GM21360 (cell line): ENCODE measurements around the gene ARHGEF28.

Experiments
- ATAC-seq: cut with Tn5 transposase; IDR thresholded peaks from one replicate; pipeline ENCODE4 v1.9.1; 2021; ENCODE audit warnings: mild to moderate bottlenecking, moderate library complexity; ENCODE audit not compliant: unreplicated experiment

Gene ARHGEF28

DNA sequence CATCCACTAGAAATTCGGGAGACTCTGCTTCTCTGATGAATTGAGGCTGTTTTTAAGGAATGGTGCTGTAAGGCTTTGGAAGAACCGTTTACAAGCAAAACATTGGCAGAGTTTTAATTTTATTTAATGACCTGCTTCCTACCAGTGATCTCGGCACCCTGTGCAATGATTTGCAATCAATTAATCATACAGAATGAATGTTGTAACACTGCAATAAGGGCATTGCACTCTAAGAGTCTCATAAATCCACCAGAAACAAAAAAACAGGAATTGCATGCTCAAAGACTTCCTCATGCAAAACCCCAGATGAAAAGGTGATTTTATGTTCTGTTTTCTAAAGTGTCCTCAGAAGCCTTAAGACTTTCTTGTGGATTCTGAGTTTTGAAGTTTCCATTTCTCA, 295.7 kb downstream of the ARHGEF28 start:
- no peak for ATAC-seq

DNA sequence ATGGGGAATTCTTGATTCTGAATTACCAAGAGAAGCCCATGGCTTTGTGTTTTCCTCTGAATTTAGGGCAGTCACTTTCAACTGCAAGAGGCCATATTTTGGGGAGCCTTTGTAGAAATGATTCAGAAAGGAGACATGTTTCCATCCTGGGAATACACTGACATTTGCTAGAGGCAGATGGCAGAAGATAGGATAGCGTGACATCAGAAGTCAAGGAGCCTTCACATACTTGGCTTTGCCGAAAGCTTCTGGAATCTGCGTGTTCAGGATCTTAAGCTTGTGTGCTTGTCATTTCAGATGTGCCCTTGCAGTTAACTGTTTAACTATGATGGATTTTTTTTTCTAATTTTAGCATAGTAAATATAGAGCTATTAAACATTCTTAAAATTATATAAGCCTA, 296.2 kb downstream of the ARHGEF28 start:
- no peak for ATAC-seq

DNA sequence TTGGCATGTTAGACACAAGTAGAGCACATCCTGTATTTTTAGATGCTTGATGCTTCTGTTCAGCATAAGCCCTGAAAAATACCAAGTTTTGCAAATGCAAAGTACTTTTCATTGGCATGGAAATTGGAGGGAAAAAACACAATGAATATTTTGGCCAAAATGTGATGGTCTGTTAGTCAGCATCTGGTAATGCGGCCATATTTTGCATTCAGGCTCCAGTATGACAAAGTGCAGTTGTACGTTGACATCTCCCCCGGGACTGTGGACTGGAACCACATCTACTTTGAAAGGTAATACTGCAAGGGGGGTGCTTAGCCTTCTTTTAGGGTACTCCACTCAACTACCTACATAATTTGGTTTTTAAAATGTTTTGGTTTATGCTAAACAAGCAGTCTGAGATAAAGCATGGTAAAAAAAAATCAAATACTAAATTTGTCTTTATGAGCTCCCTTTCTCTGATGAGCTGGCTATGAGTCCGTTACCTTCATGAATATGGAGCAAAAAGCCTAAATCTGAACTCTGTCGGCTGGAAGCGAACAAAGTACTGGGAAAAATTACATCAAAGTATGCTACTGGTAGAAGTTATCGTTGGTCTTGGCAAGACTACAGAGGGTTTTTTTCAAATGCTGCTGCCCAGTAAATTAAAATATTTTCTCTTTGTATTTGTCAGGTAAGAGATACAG, 297.0 kb downstream of the ARHGEF28 start:
- no peak for ATAC-seq

DNA sequence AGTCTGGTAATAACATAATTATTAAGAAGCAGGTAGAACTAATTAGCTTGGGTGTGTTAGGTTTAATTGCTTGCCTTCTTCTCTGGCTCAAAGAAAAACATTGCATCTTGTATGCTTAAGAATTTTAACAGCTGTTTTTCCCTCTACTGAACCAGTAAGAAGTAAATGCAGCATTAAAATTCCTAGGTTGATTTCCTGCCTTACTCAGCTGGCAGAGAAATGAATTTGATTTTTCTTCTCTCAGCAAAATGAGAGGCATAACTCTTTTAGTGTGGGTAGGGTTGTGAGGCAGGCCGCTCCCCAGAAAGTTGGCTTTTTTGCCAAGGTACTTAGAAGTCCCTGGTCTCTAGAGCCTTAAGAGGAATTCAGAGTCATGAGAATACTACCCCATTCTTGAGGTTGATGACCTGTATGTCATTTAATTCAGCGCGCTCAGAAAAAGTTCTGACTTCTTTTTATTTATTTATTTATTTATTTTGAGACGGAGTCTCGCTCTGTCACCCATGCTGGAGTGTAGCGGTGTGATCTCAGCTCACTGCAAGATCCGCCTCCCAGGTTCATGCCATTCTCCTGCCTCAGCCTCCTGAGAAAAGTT, 302.6 kb downstream of the ARHGEF28 start:
- no peak for ATAC-seq

DNA sequence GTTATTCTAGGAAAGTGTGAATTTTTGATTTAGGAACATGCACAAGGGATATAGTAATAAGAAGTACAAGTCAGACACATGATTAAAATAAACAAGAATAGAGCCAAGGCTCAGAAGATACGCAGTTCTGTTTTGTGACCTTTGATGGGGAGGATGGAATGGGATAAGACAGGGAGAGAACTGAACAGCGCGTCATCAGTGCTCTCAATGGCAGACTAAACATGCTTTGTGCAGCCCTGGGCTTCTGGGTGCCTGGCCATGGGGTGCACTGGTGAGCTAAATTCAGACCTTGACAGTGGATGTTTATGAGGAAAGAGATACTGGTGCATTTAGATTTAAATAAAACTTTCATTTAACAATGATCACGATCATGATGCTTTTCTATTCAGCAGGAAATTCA, 309.7 kb downstream of the ARHGEF28 start:
- no peak for ATAC-seq

DNA sequence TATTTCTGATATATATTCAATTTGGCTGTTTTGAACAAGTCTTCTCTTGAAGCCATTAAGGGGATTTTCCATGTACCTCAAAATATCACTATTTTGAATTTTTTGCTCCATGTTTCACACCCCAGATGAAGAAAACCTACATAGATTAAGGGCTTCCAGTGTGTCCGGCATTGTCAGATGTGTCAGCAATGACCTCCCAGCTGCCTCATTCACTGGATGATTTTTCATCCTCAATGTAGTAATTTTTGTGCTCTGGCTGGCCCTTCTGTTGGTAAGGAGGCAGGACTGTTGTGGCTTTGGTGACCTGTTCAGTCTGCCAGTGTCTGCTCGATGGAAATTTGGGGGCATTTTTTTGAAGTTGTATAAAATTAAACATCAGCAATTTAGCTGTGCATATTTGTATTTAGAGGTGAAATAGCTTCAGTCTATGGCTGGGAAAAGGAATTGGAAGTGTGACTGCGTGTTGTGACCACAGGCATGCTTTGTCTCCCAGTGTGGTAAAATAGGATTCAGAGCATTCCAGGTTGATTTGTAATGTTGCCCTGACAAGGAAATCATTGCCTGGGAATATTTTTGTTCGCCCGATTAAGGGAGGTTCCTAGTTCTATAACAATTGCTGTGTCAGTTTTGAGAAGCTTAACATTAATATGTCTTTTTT, 312.4 kb downstream of the ARHGEF28 start:
- no peak for ATAC-seq

DNA sequence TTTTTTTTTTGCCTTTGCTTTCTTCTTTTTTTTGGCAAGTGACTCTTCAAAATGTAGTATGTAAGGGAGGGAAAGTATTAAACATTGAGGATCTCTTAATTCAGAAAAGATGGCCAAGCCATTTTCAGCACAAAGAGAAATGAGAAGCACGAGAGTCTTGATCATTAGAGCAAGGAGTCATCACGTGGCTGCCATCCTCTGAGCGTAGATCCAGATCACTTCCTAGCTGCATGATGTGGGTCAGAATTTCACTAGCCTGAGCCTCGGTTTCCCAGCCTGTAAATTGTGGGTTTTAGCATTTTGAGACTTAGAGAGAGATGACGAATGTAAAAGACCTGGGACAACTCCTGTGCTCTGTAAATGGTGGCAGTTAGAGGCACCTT, 312.9 kb downstream of the ARHGEF28 start:
- no peak for ATAC-seq

DNA sequence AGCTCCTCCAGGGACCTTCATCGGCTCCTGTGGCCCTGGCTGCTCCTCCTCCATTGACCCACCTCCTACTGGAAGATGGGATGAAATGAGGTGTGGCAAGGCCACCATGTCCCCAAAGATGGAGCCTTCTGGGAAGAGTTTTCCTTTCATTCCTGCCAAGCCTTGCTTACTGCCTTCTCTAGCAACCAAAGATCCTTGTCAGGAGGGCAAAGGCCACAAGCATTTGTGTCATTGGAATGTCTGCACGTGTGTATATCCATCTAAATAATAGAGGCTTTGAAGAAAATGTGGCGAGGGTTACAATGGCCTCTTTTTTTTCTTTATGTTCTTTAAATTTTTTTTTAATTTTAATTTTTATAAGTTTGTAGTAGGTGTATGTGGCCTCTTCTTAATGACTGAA, 313.6 kb downstream of the ARHGEF28 start:
- no peak for ATAC-seq

DNA sequence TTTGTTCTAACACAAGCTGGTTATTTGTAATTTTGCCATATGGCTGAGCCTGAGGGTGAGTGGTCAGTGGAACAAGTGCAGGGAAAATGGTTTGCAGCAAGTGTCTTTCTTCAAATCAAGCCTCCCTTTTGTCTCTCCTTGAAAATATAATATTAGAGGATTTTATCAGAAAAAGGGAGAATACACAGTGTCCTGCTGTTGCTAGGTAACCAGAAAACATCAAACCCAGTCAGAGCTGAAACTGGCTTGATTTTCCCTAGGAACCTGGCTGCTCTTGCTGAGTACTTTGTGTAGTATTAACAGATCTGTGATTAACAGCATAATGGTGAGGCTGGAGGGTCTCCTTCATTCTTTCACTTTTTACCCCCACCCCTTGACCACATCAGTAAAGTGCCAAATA, 314.0 kb downstream of the ARHGEF28 start:
- no peak for ATAC-seq

DNA sequence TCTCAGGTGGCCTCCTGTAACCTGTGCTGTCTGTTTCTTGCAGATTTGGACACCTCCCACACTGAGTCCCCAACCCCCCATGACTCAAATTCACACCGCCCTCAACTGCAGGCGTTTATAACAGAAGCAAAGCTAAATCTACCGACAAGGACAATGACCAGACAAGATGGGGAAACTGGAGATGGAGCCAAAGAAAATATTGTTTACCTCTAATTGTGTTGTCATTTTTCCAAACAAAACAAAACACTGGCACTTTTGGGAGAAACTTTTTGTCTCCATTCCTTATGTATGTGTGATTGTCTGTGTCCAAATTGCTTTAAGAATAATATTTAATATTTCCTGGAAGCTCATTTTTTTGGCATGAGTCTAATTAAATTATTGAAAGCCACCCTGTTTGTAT, 314.8 kb downstream of the ARHGEF28 start:
- ATAC-seq, result no peak

DNA sequence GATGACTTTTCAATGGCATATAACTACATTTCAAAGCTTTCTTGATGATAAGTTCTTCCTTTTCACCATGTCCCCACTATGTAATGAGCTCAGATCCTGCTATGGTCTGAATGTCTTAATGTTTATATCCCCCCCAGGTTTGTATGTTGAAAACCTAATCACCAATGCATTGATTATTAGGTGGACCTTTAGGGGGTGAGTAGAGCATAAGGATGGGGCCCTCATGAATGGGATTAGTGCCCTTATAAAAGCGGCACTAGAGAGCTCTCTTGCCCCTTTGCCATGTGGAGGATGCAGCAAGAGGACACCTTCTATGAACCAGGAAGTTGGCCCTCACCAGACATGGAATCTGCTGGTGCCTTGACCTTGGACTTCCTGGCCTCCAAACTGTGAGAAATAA, 316.8 kb downstream of the ARHGEF28 start:
- ATAC-seq, result no peak

DNA sequence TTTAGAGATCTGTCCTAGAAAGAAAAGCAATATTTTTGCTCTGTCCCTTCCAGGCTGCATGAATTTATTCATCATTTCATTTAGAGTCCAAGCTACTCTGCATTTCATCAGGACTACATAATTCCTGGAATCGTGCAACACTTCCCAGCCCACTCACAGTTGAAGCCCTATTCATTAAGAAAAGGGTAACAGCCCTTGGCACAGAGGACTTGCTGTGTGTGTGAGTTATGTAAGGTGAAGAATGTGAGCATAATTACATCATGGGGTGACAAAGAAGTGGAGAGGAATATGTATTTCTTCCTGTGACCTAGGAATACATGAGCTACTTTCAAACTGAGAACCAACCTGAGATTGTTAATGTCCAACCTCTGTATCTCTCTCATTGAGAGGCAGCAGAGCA, 317.4 kb downstream of the ARHGEF28 start:
- no peak for ATAC-seq

DNA sequence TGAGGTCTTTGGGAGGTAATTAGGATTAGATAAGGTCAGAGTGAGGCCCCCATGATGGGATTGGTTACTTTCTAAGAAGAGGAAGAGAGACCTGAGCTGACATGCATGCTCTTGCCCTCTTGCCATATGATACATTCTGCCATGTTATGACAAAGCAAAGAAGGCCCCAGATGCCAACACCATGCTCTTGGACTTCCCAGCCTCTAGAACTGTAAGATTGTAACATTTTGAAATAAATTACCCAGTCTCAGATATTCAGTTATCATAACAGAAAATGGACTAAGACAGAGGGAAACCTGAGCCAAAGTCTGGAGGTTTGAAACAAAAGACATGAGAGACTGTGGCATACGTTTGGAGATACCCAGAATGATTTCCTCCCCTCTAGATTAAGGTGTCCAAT, 318.6 kb downstream of the ARHGEF28 start:
- no peak for ATAC-seq

DNA sequence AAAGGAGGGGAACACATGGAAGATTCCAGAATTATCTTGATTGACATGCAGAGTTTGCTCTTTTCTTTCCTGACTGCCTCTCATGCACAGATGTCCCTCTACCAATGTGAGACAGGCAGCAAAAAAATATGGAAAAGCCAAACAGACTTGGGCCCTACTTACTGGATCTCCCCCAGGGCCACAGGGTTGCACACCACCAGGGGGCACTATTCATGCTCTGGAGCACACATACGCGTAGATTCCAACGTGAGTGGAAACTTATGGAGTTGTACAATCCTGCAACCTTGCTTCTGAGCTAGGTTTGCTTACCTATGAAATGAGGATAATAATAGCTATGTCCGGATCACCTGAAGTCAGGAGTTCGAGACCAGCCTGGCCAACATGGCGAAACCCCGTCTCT, 319.5 kb downstream of the ARHGEF28 start:
- ATAC-seq, result no peak

DNA sequence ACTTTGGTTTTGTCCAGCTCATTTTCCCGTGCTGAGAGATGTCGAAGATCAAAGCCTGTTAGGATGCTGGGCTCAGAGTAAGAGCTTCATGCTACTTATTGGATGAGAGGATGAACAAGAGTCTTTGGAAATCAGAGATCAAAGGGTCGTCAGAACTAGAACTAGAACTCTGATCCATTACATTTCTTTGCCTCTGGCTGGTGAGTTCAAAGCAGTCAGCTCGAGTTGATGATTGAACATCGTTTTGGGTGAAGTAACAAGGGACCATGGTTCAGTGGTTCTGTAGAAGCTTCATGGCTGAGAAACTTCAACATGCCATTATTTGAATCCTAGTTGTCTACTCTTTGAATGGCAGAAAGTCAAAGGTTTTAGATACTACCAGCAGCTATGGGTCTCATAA, 320.3 kb downstream of the ARHGEF28 start:
- no peak for ATAC-seq

DNA sequence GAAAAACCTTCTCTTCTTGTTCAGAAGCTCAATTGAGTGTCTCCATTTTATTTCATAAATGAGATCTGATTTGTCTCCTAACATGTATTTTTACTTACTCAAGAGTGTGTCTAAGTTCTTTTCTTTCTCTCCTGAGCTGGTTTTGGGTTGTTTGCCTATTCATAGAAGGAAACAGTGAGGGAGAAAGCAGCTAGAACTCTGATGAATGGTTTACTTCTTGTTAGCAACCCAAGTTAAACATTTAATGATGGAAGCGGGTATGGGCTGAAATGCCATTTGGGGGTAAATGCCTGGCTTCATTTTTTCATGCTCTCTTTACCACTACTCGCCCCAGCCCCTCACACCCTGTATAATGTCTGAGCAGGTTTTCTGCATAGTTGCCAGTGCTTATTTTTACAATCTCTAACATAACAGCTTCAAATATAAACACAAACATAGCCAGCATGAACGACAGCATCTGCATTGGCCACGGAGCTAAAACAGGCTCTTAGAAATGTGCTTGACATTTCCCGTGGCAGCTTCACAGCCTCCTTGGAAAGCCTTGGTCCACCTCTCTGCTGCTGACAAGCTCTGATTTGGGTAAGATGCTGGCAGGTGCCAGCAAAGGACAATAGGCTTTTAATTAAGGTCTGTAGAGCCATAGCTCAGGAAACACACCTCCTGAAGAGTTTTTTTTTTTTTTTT, 321.1 kb downstream of the ARHGEF28 start:
- ATAC-seq, result no peak

DNA sequence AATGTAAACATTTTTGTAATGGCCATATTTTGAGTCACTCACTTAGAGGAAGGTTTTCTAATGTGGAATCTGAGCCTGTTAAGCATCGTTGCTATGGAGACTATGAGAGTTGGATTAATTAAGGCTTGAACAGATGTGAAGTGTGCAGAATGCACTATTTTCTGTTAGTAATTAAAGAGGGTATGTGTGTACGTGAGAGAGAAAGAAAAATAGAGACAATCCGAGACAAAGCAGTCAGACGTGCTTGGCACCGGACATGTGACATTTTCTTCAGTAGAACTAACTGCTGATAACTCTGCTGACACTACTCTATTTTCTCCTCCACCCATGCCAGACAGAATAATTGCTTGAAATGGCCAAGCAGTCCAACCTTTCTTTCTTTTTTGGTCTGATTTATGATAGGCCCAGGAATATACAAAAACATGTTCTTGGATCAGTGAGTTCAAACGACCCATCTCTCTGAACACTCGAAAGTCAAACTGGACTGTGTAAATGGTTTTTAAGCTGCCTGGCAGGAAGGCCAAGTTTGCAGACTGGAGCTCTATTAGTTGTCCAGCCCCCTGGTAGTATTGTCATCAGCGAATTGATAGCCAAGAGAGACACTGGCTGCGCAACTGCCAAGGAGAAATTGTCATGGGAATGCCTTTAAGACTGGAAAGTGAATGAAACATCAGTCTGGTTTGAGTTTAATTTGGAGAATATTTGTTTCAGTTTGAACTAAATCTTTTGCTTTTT, 322.1 kb downstream of the ARHGEF28 start:
- no peak for ATAC-seq

DNA sequence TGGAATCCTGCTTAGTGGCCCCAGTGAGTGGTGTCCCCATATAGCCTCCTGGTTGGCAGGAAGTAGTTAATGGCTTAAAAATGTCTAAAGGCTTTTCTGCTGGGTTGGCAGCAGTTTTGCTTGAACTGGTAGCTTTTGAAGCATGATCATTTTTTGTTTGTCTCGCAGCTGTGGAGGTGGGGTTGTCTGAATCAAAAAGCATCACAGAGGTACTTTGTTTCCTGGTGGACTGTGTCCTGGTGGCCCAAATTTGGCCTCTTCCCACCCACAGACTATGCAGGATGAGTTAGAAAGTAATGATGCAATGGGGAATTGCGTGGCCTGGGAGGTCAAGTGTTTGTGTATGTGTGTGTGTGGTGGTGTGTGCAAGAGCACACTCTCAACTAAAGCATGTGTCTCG, 322.7 kb downstream of the ARHGEF28 start:
- no peak for ATAC-seq

DNA sequence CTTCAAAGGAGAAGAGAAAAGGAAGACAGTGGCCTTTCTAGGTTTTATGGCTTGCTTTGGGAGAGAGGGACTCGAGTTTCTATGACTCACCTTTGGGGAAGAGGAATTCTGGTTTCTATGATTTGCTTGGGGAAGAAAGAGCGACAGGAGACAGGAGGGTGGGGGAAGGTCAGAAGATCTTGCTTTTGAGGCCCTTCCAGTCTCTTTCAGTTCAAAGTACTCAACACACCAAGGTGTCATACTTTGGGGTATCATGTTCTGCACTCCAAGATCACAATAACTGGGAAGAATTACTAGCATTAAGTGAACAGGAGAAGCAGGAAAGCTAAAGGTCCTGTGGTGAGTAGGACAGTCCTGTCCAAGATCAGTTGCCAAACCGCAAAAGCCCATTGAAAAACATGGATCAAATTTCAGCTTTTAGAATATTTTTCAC, 324.5 kb downstream of the ARHGEF28 start:
- no peak for ATAC-seq

DNA sequence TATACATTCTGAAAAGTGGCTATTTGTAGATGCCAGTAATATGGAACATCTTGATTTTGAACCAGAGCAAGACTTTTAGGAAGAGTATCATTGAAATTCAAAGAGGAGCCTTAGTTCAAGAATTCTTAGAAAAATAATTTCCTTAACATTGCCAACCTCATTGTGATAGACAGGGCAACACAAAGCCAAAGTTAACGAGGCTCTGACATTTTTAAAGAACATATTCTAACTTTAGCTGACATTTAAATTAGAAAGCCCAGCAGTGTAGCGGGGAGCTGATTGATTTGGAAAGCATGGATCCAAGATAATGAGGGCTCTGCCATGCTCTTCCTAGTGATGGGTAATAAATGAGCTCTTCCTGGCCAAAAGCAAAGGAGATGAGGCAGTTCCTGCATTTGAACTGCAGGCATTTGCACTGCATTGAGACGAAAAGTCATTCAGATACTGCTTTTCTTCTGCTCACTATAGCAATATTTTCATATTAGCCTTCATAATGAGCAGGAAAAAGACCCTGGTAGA, 325.0 kb downstream of the ARHGEF28 start:
- no peak for ATAC-seq

DNA sequence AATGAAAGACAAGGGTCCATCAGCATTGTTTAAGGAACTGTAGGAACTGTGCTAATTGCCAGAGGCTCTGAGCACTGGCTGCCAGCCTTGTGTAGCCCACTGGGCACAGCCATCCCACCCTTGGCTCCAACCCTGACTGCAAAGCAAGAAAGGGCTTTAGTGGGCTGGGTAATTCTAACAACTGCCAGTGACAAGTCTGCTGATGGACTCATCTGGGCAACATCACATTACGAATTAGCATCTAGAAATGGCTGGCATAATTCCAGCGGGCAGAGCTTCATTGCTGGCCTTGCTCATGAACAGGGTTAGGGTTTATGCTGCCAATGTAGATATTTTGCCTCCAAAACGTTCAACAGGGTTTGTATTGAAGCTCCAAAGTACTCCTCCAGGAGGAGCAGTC, 326.9 kb downstream of the ARHGEF28 start:
- ATAC-seq, result no peak
